ENCODE results near the gene SMAD1.

Gene SMAD1

DNA sequence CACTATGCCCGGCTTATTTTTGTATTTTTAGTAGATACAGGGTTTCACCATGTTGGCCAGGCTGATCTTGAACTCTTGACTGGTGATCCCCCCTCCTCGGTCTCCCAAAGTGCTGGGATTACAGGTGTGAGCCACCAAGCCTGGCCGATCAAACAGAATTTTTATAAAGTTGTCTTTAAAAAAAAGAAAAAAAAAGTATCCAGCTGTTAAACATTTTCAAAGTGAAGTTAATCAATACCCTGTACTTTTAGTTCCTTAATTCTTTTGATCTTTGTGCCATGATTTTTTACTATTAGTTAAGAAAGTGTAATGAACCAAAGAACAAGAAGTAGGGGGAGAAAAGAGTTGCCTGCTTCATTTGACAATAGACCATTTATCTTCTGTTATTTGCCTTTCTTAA lies 24.3 kb downstream of the SMAD1 start:
- no peaks in the 10 kb centered on the region for H3K9me3 ChIP-seq (ENCODE audit: severe bottlenecking)
- DNase-seq, result no peak
- no peaks in the 10 kb centered on the region for H3K36me3 ChIP-seq
- no peak overlapping the region for H3K27ac ChIP-seq
- H3K4me3 ChIP-seq (ENCODE audit: low read depth, low read length), result no peak overlapping the region
- TF ChIP-seq, protein P1, sequence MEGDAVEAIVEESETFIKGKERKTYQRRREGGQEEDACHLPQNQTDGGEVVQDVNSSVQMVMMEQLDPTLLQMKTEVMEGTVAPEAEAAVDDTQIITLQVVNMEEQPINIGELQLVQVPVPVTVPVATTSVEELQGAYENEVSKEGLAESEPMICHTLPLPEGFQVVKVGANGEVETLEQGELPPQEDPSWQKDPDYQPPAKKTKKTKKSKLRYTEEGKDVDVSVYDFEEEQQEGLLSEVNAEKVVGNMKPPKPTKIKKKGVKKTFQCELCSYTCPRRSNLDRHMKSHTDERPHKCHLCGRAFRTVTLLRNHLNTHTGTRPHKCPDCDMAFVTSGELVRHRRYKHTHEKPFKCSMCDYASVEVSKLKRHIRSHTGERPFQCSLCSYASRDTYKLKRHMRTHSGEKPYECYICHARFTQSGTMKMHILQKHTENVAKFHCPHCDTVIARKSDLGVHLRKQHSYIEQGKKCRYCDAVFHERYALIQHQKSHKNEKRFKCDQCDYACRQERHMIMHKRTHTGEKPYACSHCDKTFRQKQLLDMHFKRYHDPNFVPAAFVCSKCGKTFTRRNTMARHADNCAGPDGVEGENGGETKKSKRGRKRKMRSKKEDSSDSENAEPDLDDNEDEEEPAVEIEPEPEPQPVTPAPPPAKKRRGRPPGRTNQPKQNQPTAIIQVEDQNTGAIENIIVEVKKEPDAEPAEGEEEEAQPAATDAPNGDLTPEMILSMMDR (IDR thresholded peaks at IDR 0.05; ENCODE audit: low read depth, low read length), result no peak
- H3K27me3 ChIP-seq (ENCODE audit: insufficient read depth, low read depth, severe bottlenecking), result no peaks in the 10 kb centered on the region

DNA sequence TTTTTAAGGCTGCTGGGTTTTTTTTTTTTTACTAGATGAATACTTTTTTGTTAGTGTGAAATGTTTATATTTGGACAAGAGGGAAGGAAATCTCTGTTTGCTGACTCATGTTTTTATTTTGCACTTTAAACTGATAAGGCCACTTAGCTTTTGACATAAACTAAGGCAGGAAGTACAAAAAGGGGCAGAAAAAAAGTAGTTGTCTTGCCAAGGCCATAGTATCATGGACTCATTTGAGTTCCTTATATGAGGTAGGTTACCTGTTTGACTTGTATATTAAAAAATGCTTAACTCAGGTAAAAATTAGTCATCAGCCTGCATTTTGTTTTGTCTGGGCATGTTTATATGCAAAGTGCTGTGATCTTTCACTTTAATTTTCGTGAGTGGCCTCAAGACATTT lies 26.0 kb downstream of the SMAD1 start:
- Histone ChIP-seq H3K9me3 (ENCODE audit: severe bottlenecking) (peaks cover 1% of the 10 kb centered on the region), H3K27me3 (ENCODE audit: insufficient read depth, low read depth, severe bottlenecking) (no peaks in the 10 kb centered on the region), H3K27ac (no peak overlapping the region), H3K4me3 (ENCODE audit: low read depth, low read length) (no peak overlapping the region), H3K36me3 (no peaks in the 10 kb centered on the region)
- TF ChIP-seq, protein P1 (IDR thresholded peaks at IDR 0.05; ENCODE audit: low read depth, low read length), result no peak
- no peak for DNase-seq

DNA sequence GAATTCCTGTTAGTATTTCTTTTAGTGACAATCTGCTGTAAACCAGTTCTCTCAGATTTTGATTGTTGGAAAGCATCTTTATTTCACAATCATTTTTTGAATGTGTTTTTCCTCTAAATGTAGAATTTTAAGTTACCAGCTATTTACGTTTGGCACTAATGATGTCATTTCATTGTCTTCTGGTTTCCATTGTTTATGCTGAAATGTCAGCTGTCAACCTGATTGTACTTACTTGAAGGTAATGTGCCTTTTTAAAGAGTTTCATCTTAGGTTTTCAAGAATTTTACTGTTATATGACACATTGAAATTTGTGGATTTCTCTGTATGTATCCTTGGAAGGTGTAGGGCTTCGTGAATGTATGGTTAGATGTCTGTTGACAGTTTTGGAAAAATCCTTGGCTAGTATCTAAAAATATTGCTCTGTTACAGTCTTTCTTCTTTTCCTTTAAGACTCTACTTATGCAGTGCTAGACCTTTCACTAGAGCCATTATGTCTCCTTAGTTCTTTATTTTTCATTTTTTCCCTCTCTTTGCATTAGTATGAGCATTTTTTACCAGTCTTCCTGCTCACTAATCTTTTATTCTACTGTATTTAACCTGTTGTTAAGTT lies 30.4 kb downstream of the SMAD1 start:
- H3K36me3 ChIP-seq, result peaks cover 8% of the 10 kb centered on the region
- DNase-seq, result no peak
- H3K9me3 ChIP-seq (ENCODE audit: severe bottlenecking), result peaks cover 2% of the 10 kb centered on the region

DNA sequence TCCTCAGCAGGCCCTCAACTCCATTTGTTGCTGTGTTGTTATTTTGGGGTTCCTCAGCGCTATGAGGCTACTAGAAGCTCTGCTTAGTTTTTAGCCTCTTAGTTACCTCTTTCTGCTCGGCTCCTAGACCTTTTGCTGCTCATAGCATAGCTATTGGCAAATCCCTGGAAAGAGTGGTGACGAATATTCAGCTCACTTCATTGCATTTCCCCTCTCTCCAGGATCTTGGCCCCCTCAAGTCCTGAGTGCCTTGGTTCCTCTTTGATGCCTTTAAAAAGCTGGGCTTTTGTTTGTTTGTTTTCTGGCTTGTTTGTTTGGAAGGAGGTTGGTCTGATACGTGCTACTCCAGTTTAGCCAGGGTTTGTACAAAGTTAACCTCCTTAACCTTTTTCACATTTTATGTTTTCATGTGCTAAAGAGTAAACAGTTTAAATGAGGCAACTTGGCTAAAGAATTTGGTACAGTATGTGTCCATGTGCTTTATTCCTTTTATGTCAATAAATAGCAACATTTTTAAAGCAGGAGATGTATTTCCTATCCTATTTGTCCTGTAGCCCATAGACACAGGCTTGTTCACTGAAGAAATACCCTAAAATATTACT lies 31.5 kb downstream of the SMAD1 start:
- TF ChIP-seq, protein P1 (IDR thresholded peaks at IDR 0.05; ENCODE audit: low read depth, low read length), result no peak
- Histone ChIP-seq H3K27me3 (ENCODE audit: insufficient read depth, low read depth, severe bottlenecking) (no peaks in the 10 kb centered on the region), H3K27ac (no peak overlapping the region), H3K9me3 (ENCODE audit: severe bottlenecking) (peaks cover 2% of the 10 kb centered on the region), H3K4me3 (ENCODE audit: low read depth, low read length) (no peak overlapping the region), H3K36me3 (peaks cover 11% of the 10 kb centered on the region)
- no peak for DNase-seq

More for the DNA sequence above, 30.4 kb downstream of the SMAD1 start:
- no peak overlapping the region for H3K4me3 ChIP-seq (ENCODE audit: low read depth, low read length)
- no peak overlapping the region for H3K27ac ChIP-seq
- TF ChIP-seq, protein P1 (IDR thresholded peaks at IDR 0.05; ENCODE audit: low read depth, low read length), result no peak
- H3K27me3 ChIP-seq (ENCODE audit: insufficient read depth, low read depth, severe bottlenecking), result no peaks in the 10 kb centered on the region

DNA sequence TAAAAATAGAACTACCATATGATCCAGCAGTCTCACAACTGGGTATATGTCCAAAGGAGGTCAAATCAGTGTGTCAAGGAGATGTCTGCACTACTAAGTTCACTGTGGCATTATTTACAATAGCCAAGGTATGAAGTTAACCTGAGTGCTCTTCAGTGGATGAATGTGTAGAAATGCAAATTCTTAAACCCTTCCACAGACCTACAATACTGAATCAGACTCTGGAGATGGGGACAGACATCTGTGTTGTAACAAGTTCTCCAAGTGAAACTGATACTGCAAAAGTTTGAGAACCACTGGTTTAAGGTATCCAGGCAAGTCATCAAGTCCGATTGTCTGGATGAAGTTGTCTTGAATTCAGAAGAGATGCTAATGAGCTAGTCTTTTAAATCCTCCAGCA lies 38.5 kb downstream of the SMAD1 start:
- Histone ChIP-seq H3K36me3 (peaks cover 4% of the 10 kb centered on the region), H3K27me3 (ENCODE audit: insufficient read depth, low read depth, severe bottlenecking) (no peaks in the 10 kb centered on the region), H3K4me3 (ENCODE audit: low read depth, low read length) (no peak overlapping the region), H3K27ac (no peak overlapping the region), H3K9me3 (ENCODE audit: severe bottlenecking) (no peaks in the 10 kb centered on the region)
- TF ChIP-seq, protein P1 (IDR thresholded peaks at IDR 0.05; ENCODE audit: low read depth, low read length), result no peak
- DNase-seq, result no peak

DNA sequence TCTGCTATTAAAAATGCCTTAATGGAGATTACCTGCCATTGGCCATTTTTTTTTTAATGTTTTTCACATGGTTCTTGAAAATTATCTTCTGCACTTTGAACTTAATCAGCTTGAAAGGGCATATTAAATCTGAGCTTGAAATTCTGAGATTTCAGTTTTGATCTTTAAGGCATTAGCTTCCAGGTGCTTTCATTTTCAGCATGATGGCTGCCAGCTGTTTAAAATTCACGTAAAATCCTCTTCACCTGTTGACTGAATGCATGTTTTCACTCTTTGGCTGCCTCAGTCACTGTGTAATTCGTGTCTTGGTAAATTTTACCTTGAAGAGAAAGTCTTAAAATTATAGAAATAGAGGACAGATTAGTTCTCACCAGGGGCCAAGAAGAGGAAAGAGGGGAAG lies 39.6 kb downstream of the SMAD1 start:
- no peak for DNase-seq
- TF ChIP-seq, protein P1 (IDR thresholded peaks at IDR 0.05; ENCODE audit: low read depth, low read length), result no peak
- no peaks in the 10 kb centered on the region for H3K27me3 ChIP-seq (ENCODE audit: insufficient read depth, low read depth, severe bottlenecking)
- no peak overlapping the region for H3K4me3 ChIP-seq (ENCODE audit: low read depth, low read length)
- no peaks in the 10 kb centered on the region for H3K9me3 ChIP-seq (ENCODE audit: severe bottlenecking)
- H3K36me3 ChIP-seq, result peaks cover 4% of the 10 kb centered on the region
- no peak overlapping the region for H3K27ac ChIP-seq
